GM18520 (cell line): ENCODE data around the gene ROR1.

ENCODE experiments used
- ATAC-seq: cut with Tn5 transposase; IDR thresholded peaks from one replicate; pipeline ENCODE4 v1.9.1; 2021; ENCODE audit not compliant: unreplicated experiment

Gene ROR1

DNA sequence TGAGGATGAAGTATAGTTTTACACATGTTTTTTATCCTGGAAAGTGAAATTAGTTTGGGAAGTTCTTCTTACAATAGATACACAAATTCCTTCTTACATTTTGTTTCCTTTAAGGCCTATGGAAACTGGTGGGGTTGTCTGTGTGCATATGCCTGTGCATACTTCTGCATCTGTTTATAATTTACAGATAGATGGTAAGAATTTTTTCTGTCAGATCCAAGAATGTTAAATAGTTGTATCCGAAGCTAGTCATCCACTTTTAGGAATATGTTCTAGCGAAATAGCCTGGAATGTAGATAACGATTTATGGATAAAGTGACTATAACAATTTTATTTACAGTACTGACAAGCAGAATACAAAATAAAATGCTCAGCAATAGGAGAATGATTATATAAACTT lies 194.1 kb downstream of the ROR1 start:
- ATAC-seq: no peak

DNA sequence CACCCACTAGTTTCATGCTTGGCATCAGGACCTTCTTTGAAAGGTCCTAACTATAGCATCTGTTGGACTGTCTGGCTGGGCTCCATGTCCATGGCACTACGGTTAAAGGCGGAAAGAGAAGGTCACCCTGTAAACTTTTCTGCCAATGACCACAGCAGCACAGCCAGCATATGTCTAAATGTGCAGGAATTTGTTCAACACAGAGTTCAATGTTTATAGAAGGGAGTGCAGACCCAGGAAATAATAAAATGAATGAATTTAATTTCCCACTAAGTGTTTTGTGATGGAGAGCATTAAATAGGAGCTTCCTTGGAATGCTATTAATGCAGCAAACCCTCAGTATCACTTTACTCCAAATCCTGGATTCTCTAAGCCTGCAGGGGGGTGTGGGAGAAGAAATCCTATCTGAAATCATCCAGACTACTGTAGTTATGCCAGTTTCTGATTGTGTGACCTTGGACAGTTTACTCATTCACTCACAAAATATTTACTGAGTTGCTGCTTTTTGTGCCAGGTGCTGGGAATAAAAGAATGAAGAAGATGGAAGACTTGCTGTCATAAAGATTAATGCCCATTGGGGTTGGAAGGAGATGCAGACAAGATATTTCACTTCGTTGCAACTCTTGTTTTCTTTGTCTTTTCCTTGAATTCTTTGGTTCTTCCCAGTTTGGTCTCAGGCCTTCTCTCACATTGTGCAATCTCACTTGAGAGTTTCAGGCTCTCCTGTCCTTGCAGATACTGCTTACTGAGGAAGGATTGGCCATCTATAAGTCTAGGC lies 195.0 kb downstream of the ROR1 start:
- no peak for ATAC-seq

DNA sequence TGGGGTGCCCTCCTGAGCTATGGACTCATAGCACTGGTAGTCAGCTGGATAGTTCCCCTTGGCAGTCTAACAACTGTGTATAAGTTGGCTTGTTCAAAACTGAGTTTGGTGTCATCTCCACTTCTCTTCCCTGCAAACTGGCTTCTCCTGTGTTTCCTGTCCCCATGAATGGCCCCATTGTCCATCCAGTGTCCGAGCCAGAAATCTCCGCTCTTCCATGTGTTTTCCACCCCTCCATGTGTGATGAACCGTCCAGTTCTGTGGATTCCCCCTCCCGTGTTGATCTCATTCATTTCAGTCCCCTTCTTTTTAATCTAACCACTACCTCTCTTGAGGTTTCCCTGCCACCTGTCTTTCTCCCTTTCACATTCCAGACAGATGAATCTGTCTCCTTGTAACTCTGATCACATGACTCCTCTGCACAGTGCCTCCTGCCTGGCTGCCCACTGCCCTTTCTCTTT lies 195.7 kb downstream of the ROR1 start:
- ATAC-seq: no peak

DNA sequence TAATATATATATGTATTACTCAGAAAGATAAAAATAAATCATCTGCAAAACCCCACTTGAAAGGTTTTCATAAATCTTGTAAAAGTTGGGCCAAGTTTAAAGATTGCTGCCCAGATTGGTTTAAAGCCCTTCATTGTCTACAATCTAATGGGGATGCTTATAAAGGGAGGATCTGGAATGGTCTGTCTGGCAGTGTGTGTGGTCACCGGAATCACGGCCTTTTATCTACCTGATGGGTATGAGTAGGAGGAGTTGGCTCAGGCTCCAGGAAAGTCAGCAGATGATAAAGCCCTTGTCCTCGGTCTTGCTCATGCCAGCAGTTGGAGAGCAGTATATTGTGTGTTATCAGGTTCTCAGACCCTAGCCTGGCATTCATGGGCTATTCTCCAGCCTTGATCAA lies 197.7 kb downstream of the ROR1 start:
- ATAC-seq: no peak

DNA sequence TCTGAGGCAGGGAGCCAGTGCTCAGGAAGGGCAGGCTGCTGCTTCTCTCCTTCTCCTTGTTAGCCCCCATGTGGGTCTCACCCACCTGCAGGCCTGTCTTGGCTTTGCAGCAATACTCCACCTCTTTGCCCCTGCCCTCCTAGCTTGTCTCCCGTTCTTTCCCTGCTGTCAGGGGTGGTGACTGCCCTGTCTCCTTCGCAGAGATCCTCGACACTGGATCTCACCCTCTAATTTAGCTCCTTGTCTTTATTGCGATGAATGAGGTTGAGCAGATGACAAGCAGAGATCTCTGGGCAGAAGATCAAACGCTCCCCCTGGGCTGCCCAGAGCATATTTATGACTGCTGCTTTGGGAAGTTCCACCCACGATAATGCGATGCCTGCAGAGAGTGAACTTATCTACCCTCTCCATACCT lies 199.2 kb downstream of the ROR1 start:
- ATAC-seq: no peak

DNA sequence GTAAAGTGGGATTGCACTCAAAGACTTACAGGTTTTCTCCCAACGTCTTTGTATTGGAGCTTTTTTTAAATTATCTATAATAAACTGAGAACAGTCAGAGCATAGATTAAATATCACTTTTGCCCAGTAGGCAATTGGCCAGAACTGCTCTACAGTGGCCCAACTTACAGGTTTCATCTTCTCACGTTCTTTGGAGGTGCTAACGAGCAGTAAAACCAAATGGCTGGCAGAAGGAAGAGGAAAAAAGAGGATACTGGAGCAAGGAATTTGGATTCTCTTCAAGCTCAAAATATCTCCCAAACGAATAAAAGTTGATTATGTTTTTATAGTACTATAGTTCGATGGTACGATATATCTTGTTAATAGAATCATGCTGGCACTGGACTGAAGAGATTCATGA lies 201.1 kb downstream of the ROR1 start:
- no peak for ATAC-seq

DNA sequence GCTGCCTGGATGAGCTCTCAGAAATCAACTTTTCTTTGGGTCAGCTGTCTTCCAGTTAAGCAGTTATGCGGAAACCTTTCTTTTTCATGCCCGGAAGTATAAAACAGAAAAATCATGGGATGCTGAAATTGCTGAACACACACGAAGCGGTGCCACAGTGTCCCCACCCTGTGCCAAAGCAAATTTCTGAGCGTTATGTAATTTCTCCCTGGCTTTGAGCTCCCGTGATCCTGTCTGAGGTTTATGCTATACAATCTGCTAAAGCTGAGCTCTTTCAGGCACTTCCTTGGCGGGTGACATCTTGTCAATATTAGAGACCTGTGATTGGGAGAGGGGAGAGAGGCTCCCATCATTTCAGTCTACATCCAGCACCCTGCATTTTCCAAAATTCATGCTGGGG lies 201.7 kb downstream of the ROR1 start:
- no peak for ATAC-seq

DNA sequence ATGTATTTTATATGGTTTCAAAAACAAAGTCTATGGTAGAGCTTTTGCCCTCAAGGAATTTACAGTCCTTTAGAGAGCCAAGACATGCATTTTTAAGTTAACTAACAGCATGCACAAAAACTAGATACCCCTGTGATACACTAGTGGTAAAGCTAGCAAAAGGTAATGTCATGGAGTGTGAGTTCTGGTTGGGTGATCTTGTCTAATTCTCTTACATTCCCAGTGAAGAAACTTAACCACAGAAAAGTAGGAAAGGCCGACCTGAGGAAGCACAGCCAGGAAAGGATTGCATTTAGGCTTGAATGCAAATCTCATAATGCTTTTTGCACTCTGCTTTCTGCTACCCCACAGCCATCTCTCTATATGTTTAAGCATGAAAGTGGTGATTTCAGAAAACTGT lies 202.2 kb downstream of the ROR1 start:
- ATAC-seq: no peak

DNA sequence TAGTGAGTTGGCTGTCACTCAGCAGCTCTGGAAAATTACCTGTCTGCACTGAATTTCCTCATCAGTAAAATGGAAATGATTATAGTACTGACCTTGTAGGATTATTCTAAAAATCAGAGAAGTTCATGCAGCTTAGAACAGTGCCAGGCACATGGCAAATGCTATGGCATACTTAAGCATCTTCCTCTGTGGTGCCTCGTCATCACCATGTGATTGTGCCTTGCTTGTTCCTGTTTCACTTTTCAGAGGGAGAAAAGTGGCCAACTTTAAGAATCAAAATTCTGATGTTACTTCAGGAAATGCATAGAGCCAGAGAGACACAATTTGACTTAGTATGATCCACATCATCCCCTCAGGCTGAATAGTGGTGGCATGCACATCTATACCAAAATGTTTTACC lies 203.6 kb downstream of the ROR1 start:
- no peak for ATAC-seq

DNA sequence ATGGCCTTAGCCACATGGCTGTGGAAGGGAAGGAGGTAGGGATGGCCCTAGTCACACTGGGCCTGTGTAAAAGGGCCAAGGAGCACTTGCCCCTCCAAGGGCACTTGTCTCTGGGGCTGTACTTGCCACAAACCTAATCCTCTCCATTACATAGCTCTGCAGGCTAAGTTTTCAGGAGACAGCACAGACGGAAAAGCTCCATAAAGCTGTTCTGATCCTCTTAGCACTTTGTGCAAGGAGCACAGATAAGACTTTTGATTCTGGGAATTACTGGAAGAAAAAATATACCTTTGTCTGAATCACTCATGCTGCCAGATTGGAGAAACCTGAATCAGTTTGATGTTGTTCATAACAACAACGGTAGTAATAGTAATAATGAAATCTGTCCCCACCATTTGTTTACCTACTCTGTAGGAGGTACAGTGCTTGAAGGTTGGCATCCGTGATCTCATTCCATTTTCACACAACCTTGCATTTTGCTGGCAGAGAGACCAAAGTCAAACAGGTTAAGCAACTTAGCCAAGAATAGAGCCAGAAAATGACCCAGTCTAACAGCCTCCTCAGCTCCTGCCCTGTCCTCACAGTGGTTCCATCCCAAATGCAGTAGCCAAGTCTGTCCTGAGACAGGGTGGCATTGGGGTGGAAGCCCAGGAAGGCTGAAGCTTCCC lies 207.1 kb downstream of the ROR1 start:
- no peak for ATAC-seq

DNA sequence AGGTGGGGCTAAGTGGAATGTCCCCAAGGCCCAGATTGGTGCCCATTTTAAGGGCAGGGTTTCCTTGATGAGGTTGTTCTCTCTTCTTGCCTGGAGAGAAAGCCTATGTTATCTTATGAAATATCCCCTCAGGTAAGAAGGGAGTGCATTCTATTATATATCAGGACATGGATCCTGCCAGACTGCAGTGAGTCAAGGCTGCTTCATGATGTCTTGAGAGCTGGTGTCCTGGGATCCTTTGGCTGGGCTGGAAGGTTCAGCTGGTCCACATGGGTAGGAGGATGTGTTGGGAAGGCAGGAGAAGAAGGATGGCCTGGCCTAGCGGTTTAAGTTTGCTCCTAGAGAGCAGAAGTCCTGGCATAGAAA lies 207.6 kb downstream of the ROR1 start:
- ATAC-seq: no peak

DNA sequence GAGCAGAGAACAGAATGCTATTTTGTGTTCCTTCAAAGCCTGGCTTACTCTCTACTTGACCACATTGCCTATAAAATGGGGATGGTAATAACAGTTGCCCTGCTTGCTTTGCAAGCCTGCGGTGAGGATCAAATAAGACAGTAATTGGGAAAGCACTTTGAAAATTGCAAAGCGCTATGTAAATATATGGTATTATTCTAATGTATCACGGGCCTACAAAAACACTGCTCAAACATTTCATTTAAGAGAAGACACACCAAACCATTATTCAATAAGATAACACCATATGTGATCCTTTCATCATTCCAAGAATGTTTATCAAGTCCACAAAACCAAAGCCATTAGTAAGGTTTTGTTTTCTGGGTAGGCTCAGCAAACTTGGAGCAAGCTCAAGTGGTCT lies 208.4 kb downstream of the ROR1 start:
- ATAC-seq: no peak

DNA sequence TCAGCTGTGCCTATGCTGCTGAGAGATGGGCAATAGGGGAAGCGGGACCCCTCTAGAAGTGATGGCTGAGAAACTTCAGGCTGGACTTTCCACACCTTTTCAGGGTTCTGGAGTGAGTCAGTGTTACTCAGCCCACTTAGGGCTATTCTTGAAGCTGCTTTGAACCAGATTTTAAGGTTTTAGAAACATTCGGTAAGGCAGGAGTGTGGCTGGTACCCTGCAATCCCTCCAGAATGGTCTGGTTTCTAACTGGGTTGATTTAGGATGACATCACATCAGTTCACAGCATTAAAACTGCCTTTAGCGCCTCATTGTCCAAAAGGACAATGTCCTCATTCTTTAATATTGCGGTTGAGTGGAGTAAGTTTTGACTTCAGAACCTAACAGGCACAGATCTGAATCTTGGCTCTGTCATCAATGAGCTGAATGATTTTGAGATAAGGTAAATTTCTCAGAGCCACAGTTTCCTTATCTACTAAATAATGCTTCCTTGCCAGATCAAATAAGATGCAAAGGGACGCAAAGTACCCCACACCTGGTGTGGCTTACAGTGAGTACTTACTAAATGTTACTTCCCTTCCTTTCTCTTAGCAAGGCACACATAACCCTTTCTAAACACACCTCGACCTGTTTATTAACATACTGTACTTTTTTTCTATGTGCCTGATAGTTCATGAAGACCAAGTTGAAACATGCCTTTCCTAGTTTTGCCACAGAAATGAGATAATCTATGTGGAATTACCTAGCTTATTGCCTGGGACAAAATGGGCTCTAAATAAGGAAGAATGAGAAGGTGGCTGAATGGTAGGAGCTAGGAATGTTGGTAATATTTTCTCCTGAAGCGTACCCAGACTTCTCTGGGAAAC lies 209.8 kb downstream of the ROR1 start:
- ATAC-seq: no peak

DNA sequence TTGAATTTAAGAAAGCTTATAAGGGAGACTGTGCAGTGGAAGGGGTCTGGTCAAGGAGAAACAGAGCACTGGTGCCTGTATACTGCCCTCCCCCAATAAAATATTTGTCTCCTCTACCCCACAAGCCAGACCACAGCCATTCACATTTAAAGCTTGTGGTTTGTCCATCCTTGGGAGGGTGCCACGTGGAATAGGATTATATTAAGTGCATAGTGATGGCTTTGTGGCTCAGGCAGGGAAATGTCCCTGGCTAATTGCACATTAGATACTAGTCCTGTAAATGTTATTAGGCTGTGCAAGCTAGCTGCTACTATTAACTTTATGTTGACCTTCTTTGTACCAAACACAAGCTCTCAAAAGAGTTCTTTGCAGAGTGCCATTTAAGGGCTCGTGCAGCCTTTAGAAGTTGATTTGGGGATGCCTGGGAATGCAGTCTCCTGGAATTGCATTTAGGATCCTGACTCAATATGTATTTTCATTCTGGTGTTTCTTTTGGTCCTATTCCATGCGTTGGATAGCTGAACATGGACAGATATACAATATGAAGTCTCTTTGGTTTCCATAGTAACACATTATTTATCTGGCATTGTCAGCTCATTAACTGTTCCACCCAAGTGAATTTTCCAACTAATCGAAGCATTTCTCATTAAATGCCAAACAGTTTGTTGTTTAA lies 210.6 kb downstream of the ROR1 start:
- ATAC-seq: no peak

DNA sequence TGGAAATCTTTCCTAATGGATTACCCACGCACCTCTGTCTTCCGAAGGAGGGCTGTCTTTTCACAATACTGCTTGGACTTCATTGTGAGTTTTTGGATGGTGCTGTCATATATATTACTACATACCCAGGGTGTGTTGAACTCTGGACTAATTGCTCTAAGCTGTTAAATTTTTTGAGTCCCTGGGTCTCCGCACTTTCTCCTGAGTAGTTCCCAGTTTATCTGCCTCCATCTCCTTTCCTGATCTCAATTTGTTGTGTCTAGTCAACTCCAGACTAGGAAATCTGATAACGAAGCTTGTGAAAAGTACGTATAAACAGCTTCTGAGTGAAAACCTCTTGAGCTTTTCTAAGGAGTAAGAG lies 211.1 kb downstream of the ROR1 start:
- no peak for ATAC-seq

DNA sequence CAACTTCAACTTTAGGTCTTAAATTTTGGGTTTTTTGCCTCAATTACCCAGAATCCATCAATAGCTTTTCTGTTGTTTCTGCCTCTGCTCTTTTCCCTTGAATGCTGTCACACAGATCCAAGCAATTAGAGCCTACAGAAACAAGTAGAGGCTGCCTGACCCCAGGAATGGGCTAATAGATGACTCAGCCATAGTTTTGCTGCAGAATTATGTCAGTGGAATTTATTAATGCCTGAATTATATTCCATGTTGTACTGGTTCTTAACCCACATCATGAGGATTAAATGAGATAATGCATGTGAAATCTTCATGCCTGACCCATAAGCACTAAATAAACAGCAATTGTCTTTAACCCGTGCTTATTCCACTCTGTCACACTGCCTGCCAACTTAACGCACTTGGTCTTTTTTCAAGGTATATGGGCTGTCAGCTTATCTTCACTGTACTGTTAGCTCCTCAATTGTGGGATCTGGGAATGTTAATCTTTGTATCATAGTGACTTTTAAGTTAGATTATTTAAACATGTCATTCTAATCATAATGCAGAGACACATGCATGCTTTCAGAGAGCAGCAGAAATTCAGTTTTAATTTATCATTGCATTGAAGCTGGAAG lies 213.3 kb downstream of the ROR1 start:
- ATAC-seq: no peak

DNA sequence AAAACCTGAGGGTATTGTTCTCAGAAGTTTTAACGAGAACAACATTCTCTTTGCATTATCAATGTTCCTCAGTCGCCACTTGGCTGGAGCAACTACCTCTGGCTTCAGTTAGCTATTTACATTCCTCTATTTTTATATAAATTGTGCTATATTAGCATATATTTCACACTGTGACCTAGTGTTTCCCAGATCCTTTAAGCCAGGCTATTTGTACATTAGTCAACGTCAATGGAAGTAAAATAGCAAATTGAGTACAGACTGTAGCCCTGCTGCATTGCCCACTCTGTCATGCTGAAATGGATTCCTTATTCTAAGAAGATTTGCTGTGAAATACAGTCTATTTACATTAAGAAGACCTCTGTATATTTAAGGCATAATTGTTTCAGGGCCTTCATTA lies 213.8 kb downstream of the ROR1 start:
- no peak for ATAC-seq

DNA sequence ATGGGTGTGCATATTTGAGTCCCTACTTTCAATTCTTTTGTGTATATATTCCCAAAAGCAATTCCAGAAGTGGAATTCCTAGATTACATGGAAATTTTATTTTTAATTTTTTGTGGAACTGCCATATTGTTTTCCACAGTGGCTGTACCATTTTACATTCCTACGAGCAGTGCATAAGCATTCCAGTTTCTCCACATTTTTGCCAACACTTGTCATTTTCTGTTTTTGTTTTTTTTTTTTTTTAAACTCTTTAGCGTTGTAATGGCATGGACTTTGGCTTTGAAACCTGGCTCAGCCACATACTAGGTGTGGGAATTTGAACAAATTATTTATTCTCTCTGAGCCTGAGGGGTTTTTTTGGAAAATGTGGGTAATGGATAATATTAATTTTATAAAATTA lies 215.1 kb downstream of the ROR1 start:
- ATAC-seq: no peak

DNA sequence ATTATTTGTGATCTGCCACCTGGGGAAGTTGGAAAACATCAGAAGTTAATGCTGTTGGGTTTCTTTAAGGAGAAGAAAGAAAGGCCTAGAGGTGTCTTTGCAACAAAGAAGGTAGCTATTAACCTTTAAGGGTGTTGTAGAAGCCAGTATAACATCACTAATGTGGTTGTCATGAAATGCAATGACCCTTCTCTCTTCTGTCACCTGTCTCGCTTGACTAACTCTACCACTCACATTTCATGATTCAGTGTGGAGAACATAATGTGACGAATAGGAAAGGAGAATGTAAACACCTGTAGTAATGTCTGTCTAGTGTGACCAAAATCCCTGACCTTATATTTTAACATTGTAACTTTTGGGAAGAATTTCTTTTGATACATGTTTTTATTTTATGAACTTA lies 217.9 kb downstream of the ROR1 start:
- no peak for ATAC-seq

DNA sequence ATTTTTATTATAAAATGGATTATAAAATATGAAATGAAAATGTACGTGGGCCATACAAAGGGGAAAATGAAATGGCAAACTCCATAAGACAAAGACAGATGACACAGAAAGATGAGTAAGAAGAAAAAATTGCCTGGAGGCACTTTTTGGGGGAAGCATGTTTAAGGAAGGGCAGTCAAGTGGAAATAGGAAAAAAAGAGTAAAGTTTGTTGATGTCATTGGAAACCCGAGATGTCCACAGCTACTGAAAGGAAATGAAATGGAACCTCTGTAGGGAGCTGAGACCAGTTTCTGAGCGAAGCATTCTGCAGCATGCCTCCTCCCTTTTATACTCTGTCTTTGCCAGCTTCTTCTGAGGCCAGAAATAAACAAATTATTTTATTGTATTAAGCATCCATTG lies 226.2 kb downstream of the ROR1 start:
- ATAC-seq: no peak

DNA sequence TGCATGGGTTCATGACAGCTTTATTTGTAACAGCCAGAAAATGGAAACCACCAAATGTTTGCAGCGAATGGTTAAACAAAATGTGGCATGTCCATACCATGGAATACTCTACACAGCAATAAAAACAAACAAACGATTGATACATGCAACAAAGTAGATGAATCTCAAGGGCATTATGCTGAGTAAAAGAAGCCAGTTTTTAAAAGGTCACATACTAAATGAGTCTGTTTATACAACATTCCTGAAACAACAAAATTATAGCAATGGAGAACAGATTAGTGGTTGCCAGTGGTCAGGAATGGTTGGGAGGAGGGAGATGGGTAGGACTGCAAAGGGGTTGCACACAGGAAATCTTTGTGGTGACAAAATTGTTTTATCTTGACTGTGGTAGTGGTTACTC lies 227.2 kb downstream of the ROR1 start:
- ATAC-seq: no peak
